GM19035 (cell line): ENCODE data around the gene FAM3D.
"Not testable (repeated sequence)": the region's sequence is repeated elsewhere in the genome, so short reads cannot be mapped to it uniquely, and the experiment has no call there.

ENCODE experiments used
- ATAC-seq: cut with Tn5 transposase; IDR thresholded peaks from one replicate; pipeline ENCODE4 v1.9.1; 2021; ENCODE audit not compliant: unreplicated experiment

Gene FAM3D

GRCh38 chr3:58683466-58683865, 16.9 kb upstream of the FAM3D start:
- ATAC-seq, result no peak

GRCh38 chr3:58683001-58683458, 16.5 kb upstream of the FAM3D start:
- no peak for ATAC-seq

DNA sequence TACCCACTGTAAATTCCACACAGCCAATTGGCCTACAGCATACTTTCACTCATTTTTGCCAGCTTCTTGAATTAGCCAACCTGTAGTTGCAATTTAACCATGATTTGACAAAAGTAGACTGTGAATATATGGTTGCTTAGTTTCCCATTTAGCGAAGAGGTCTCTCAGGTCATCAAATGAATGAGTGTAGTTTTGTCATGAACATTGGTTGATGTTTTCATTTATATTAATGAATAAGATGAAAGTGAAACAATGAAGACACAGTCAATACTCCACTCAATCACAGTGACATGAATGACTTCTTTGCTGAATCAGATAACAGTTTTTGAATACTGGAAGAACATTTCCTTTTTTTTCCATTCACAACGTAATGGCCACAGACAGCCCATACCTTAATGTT, 15.3 kb upstream of the FAM3D start:
- ATAC-seq, result no peak

DNA sequence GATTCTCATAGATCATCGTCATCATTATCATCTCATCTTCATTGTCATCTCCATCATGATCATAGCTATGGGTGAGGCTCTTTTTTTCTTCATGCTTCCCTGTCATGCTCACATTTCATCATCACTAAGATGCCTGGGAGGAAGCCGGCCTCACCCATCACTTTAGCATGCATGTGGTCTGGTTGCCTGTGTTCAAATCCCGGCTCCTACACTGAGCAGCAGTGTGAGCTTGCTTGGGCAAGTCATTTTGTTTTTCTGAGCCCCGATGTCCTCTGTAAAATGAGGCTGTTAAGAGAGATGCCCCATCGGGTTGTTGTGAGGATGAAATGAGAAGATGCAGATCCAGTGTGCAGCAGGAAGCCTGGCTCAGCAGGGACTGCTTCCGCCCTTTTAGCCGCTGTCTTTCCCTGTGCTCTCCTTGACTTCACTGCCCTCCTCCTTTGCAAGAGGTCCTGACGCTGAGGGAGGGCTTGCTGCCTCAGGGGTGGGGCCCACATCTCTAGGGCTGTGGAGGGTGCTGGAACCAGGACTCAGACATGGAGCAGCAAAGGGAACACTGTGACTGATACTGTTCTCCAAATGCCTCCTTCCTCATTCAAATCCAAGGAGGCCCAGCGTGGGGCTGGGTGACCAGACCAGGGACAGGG, 14.4 kb upstream of the FAM3D start:
- no peak for ATAC-seq

- no peak for ATAC-seq
Measured at GRCh38 chr3:58679974-58680666, 13.5 kb upstream of the FAM3D start.

- no peak for ATAC-seq
Measured at GRCh38 chr3:58679446-58679845, 12.9 kb upstream of the FAM3D start.

GRCh38 chr3:58678177-58678970, 11.8 kb upstream of the FAM3D start:
- not testable (repeated sequence) for ATAC-seq

GRCh38 chr3:58672880-58673279, 6.3 kb upstream of the FAM3D start:
- no peak for ATAC-seq

- ATAC-seq, result no peak
Measured at GRCh38 chr3:58672451-58672850, 5.9 kb upstream of the FAM3D start.

- no peak for ATAC-seq
Measured at GRCh38 chr3:58670506-58671135, 4.0 kb upstream of the FAM3D start.

- no peak for ATAC-seq
Measured at GRCh38 chr3:58668247-58668646, 1.7 kb upstream of the FAM3D start.

- ATAC-seq, result no peak
Measured at GRCh38 chr3:58667704-58668103, 1.1 kb upstream of the FAM3D start.

DNA sequence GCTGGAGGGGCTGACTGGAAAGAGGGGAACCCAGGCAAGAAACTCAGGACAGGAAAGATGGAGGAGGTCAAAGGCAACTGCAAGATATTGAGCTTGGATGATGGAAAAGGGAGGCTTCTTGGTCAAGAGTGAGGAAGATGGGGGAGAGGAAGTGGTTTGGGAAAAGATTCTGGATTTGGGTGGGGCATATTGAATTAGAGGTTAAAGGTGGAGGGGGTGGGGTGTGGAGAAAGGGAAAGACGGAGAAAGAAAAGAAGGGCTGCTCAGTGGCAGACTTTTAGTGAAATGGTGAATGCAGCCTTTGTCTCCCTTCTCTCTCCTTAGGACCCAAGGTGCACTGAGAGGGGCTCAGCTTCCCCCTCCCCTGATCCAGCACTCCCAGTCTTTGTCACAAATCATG, 655 bp upstream of the FAM3D start:
- no peak for ATAC-seq

- ATAC-seq, result no peak
Measured at GRCh38 chr3:58665405-58665804, 1.2 kb downstream of the FAM3D start.

DNA sequence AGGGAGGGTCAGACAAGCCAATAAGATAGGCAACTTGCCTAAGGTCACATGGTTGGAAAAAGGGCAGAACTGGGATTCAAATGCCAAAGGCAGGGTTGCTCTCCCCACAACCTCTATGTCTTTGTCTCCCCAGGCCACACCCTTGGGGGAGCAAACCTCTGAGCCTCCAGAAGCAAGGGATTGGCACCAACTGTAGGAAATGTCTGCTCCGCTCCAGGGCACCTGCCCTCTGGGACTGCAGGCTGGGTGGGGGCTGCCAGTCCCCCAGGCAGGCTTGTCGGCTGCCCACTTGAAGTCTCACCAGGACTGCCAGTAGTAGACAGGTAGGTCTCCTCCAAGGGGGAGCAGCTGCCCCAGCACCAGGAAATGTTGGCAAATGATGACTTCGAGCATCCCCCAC, 2.0 kb downstream of the FAM3D start:
- no peak for ATAC-seq

DNA sequence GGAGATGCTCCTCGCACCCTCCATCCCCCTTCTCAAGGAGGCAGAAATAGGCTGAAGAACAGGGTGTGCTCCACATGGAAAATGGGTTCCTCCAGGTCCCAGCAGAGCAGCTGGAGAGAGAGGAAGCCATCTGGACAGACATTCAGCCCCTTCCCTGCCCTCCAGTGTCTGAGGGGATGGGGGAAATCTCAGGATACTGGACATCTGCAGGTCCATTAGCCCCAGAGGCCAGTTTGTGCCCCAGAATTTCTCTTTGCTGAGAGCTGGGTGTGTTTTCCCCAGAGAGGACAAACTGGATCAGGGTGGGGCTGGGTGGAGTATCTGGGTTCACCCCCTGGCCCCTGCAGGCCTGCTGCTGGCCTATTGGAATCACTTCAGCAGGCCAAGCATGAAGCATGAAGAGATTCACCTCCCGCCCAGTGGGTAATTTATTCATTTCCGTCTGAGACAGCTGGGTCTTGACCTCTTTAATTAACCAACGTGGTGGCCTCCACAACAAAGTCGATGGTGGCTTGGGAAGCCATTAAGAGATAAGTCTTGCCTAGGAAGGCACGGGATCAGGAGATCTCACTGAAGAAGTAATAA, 4.6 kb downstream of the FAM3D start:
- ATAC-seq, result no peak

DNA sequence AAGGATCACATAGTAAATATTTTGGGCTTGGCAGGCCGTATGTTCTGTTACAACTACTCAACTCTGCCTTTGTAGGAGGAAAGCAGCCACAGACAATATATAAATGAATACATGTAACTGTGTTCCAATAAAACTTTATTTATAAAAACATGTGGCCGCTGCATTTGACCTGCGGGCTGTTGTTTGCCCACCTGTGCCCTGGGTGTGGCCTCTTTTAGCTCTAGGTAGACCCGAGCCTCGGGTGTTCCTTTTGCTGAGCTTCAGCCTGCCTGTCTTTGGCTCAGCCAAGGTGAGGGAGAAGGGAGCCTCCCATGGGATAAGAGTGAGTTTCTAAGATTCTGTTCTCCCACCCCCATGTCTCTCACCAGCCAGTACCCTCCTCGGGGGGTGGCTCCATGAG, 5.6 kb downstream of the FAM3D start:
- no peak for ATAC-seq

DNA sequence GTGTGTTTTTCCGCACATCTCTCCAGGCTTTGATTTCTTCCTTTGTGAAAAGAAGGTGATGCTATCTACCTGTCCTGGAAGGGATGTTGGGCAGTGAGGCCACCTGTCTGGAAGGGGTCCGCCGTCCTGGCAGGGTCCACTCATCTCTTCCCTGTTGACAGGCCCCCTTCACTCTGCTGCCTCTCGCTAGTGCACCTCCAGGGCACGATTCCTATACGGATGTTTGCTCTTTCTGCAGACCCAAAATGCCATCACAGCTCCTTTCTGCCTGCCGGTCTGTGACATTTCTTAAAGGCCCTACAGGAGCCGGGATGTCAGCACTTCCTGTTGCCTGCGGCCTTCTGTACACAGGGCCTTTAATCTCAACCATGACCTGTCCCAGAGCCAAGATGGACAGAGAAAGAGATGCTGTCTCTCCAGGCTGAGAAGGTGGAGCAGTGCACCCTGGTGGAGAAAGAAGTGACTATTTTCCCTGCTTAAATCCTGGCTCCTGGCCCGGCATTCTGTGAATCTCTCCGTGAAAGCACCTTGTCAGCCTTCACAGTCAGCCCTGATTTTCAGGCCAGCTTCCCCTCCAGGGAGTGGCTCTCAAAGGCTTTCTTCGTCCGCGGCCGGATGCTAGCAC, 7.4 kb downstream of the FAM3D start:
- ATAC-seq, result no peak

DNA sequence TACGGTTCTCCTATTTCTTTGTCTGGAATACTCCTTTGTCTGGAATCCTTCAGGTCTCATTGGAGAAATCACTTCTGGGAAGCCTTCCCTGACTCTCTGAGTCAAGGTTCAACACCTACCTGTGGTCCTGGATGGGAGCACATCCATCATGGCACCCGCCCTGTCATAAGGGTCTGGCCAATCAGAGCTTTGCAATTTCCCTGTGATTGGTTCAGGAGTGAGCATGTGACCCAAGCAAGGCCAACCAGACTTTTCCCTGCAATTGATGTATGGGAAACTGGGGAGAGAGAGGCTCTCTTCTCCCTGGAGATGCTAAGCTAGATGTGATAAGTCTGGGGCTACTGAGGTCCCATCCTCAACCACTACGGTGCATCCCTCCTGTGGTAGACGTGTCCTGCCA, 8.1 kb downstream of the FAM3D start:
- ATAC-seq, result no peak

- ATAC-seq, result no peak
Measured at GRCh38 chr3:58657571-58658141, 8.9 kb downstream of the FAM3D start.
